Gastrocnemius medialis (tissue), 4 donors: Measurements from ENCODE around the gene PFKFB4.

Experiments used
- CTCF ChIP-seq, 5 experiments: fragments of 450-650 bp in 3 of 5; fragments of 200-600 bp in 2 of 5; sonication (generic) in 2 of 5; IDR thresholded peaks in 4 of 5; conservative IDR thresholded peaks in 1 of 5; 1 replicate in 4 of 5; 2 replicates in 1 of 5; pipeline ENCODE4 v1.5.1; 2016 to 2019; ENCODE audit warnings: antibody characterized with exemption in 5 of 5, mild to moderate bottlenecking in 3 of 5, moderate library complexity in 3 of 5
- POLR2A ChIP-seq, 2 donors: fragments of 450-650 bp; IDR thresholded peaks; one replicate each; pipeline ENCODE4 v1.6.1; 2017; ENCODE audit warnings: antibody characterized with exemption in 2 of 2, mild to moderate bottlenecking in 2 of 2, moderate library complexity in 2 of 2

- no peak for TF ChIP-seq CTCF (IDR thresholded peaks at IDR 0.05 in 4 of 5, conservative IDR thresholded peaks at IDR 0.05 in 1 of 5)
- TF ChIP-seq POLR2A (IDR thresholded peaks at IDR 0.05): no peak
Measured at GRCh38 chr3:48566401-48566760, 9.8 kb upstream of the PFKFB4 start.
